Stimulated activated CD4-positive, alpha-beta T cell treated with anti-CD3 and anti-CD28 coated beads, Interleukin-2, amount 100 ng/mL, for 48 hours (primary cell): ENCODE data around the gene ZBTB39.
"Not testable (repeated sequence)": the region's sequence is repeated elsewhere in the genome, so short reads cannot be mapped to it uniquely, and the experiment has no call there.

Source experiments
- DNase-seq, 2 donors: peaks; one replicate each; pipeline ENCODE4 v3.0.0-alpha.2; 2020

The ZBTB39 gene

GRCh38 chr12:56999456-56999855 is 6.9 kb downstream of the ZBTB39 start:
- no peak for DNase-seq

- peak; percentile 41 to 43 for DNase-seq
These were observed 7.4 kb downstream of the ZBTB39 start for GRCh38 chr12:56998981-56999380.

GRCh38 chr12:56998316-56998715 is 8.0 kb downstream of the ZBTB39 start:
- DNase-seq, result no peak

GRCh38 chr12:56996793-56997545 is 9.4 kb downstream of the ZBTB39 start:
- DNase-seq, result no peak

- DNase-seq, result no peak
These were observed 10.3 kb downstream of the ZBTB39 start for GRCh38 chr12:56995930-56996496.

GRCh38 chr12:56995201-56995929 is 11.0 kb downstream of the ZBTB39 start:
- DNase-seq, result no peak

GRCh38 chr12:56994231-56994746 is 12.1 kb downstream of the ZBTB39 start:
- no peak for DNase-seq

GRCh38 chr12:56993346-56993745 is 13.0 kb downstream of the ZBTB39 start:
- DNase-seq, result no peak

- no peak for DNase-seq
These were observed 14.8 kb downstream of the ZBTB39 start for GRCh38 chr12:56991319-56992246.

- no peak for DNase-seq
These were observed 15.6 kb downstream of the ZBTB39 start for GRCh38 chr12:56990648-56991318.

GRCh38 chr12:56989861-56990610 is 16.3 kb downstream of the ZBTB39 start:
- no peak for DNase-seq

GRCh38 chr12:56988207-56988739 is 18.1 kb downstream of the ZBTB39 start:
- no peak for DNase-seq

- DNase-seq, result peak; percentile 70 to 78
These were observed 18.7 kb downstream of the ZBTB39 start for GRCh38 chr12:56987551-56988053.

- no peak for DNase-seq
These were observed 19.3 kb downstream of the ZBTB39 start for GRCh38 chr12:56987011-56987410.

GRCh38 chr12:56985714-56986113 is 20.6 kb downstream of the ZBTB39 start:
- DNase-seq, result not testable (repeated sequence)

- no peak for DNase-seq
These were observed 23.0 kb downstream of the ZBTB39 start for GRCh38 chr12:56983386-56983785.

- not testable (repeated sequence) for DNase-seq
These were observed 23.6 kb downstream of the ZBTB39 start for GRCh38 chr12:56982578-56983236.

- DNase-seq, result no peak
These were observed 25.3 kb downstream of the ZBTB39 start for GRCh38 chr12:56980941-56981530.

- no peak for DNase-seq
These were observed 26.1 kb downstream of the ZBTB39 start for GRCh38 chr12:56980268-56980667.

- no peak for DNase-seq
These were observed 26.7 kb downstream of the ZBTB39 start for GRCh38 chr12:56979628-56980027.
